DMS53 (cell line): Measurements from ENCODE around the gene EGF.
"Not testable (repeated sequence)": the region's sequence is repeated elsewhere in the genome, so short reads cannot be mapped to it uniquely, and the experiment has no call there.

ENCODE experiments used
- DNase-seq: peaks from one replicate; lab custom pipeline; 2025; lab: John Stamatoyannopoulos, UW

Gene EGF

DNA sequence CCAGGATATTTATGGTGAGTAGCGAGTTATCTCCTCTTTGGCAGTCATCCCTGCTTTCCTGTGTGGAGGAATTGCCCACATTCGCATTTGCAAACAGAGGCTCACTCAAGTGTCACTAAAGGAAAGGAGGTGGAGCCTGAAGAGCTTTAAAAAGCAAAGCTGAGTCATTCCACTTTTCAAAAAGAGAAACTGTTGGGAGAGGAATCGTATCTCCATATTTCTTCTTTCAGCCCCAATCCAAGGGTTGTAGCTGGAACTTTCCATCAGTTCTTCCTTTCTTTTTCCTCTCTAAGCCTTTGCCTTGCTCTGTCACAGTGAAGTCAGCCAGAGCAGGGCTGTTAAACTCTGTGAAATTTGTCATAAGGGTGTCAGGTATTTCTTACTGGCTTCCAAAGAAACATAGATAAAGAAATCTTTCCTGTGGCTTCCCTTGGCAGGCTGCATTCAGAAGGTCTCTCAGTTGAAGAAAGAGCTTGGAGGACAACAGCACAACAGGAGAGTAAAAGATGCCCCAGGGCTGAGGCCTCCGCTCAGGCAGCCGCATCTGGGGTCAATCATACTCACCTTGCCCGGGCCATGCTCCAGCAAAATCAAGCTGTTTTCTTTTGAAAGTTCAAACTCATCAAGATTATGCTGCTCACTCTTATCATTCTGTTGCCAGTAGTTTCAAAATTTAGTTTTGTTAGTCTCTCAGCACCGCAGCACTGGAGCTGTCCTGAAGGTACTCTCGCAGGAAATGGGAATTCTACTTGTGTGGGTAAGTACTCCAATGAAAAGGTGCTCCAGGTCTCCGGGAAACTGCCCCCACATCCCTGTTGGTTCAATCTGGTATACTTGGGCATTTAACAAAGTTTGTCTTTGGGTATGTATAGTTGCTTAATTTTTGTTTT is at the start of gene EGF:
TSS of gene EGF (plus strand) at position 178 of the 890 bp plus-strand sequence. CDS start at position 631, 453 bp downstream.
- DNase-seq, result peak; percentile 71

DNA sequence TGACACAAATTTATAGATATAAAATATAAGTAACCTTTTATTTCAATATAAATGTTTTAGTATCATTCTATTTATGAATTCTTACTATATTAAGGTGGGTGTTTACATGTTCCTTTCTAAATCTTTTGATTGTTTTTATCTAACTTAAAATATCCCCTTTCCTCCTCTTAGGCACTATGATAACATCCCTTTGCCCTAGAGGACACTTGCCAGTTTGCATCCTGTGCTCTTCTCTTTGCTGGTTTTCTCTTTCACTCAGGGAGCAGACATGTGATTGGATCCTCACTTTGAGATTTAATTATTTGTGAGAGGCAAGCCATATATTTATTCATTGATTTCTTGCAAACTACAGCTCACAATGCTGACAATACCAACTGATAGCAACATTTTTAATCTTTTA is 48.5 kb upstream of the EGF start:
- DNase-seq, result peak; percentile 3

DNA sequence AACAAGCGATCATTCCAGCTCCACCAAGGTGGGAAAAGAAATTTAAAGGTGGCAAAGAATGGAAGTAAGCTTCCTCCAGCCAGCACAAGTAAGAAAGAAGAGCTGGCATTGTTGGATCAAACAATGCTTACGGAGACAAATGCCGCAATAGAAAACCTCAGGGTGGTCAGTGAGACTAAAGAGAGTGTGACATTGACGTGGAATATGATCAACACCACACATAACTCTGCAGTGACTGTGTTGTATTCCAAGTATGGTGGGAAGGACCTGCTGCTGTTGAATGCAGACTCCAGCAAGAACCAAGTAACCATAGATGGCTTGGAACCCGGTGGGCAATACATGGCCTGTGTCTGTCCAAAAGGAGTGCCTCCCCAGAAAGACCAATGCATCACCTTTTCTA is 42.6 kb upstream of the EGF start:
- no peak for DNase-seq

- no peak for DNase-seq
Observed at GRCh38 chr4:109872065-109872464, 40.6 kb upstream of the EGF start.

DNA sequence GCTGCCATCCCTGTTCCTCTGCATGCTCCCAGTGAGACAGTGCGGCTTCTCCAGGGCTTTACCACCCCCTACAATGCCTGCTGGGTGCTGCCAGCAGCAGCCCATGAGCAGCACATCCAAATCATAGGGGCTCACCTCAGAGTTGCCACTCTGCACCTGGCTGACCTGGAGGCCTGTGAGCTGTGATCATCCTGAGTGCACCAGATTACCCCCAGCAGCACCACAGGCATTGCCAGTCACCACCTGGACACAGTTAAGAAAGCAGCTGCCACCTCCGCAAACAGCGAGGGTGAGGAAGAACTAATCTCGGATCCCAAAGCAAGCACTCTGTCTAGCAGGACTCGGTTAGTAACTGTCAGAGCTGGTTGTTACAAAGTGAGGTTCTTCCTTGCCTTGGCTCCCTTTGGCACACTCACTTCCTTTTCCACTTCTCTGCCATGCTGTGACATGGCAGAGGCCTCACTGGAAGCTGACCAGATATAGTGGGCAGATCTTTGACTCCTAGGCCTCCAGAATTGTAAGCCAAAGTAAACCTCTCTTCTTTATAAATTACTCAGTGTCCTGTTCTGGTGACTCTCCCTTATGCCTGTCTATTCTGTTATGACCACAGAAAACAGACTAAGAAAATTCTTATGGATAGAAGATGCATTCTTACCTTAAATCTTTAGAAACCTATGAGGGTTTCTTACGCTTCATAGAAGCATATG is 39.6 kb upstream of the EGF start:
- no peak for DNase-seq

DNA sequence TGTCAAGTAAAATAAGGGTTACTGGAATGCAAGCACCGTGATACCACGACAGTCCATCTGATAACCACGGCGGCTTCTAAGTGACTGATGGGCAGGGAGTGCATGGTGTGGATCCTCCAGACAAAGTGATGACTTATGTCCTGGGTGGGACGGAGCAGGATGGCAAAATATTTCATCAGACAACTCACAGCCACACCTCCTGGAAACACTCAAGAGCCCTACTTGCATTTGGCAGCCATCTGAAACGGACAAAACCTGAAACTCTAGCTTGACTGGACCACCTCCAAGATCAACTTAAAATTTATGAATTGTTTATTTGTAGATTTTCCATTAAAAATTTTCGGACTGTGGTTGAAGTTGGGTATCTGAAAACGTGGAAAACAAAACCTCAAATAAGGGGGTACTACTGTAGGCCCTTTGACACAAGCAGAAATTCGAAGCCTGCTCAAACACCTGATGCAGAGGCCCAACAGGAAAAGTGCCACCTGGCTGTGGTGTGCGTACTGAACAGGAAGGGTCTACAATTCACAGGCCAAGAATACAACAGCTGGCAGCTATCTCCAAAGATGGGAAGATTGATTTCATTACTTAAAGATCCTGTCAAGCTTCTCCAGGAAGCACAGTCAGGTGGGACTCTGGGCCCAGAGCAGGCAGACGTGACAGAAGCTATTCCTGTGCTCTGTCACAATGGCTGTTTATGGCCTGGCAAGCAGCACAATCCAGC is 38.7 kb upstream of the EGF start:
- DNase-seq, result no peak

DNA sequence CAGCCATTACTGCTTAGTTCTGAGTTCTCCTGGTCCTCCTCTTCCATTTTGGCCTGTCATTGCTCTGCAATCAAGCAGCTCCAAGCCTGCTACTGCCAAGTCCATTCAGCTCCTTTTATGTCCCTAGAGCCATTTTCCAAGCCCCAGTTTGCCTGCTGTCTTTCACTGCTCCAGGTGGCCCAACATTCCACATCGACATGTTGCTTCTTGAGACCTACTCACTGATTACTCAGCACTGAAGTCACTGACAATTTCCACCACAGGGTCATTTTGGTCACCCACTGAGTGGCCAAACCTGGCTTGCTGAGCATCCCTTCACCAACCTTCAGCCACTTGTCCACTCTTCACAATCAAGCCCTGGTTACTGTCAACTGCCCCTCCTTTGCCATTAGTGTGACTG is 37.6 kb upstream of the EGF start:
- DNase-seq, result no peak

DNA sequence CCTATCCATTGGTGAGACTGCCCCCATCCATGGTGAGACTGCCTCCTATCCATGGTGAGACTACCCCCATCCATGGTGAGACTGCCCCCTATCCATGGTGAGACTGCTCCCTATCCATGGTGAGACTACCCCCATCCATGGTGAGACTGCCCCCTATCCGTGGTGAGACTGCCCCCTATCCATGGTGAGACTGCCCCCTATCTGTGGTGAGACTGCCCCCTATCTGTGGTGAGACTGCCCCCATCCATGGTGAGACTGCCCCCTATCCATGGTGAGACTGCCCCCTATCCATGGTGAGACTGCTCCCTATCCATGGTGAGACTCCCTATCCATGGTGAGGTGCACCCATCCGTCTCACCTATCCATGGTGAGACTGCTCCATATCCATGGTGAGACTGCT is 37.1 kb upstream of the EGF start:
- not testable (repeated sequence) for DNase-seq

DNA sequence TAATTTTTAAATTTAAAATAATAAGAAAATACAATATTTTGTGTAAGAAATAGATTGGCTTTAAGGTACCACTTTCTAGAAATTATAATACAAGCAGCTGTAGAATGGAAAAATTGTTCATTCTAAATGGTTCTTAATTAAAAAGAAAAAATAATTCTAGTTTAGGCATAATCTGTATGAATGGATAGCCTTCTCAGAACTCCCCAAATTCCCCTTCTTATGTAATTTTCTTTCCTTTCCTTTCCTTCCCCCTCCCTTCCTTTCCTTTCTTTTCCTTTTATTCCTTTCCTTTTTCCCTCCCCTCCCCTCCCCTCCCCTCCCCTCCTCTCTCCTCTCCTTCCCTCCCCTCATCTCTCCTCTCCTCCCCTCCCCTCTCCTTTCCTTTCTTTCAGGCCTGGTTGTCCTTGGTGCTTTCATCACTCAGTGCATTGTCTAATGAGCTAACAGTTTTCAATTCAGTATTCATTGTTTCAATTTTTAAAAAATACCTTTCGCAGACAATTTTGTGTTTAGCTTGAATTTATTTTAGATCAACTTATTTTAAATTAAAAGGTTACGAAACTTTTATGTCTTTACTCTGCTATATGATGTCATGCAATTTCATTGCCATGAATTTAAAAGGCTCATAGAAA is 35.9 kb upstream of the EGF start:
- no peak for DNase-seq

DNA sequence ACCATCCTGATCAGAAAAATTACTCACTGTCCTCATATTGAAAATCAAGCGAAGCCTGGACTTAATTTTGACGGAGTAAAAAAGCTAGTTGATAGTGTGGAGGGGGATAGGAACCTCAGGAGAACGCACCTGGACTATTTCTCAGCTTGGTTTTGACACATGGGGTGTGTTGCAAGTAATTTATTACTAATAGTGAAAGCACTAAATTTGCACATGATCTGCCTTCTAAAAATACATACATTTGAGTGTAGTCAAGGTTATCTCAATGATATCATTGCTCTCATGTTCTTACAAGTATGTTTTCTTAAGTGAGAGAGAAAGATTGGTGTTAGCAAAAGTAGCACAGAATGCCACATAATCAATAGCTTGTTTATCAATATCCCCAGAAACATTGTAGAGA is 35.3 kb upstream of the EGF start:
- no peak for DNase-seq

- no peak for DNase-seq
Observed at GRCh38 chr4:109878355-109878754, 34.3 kb upstream of the EGF start.

DNA sequence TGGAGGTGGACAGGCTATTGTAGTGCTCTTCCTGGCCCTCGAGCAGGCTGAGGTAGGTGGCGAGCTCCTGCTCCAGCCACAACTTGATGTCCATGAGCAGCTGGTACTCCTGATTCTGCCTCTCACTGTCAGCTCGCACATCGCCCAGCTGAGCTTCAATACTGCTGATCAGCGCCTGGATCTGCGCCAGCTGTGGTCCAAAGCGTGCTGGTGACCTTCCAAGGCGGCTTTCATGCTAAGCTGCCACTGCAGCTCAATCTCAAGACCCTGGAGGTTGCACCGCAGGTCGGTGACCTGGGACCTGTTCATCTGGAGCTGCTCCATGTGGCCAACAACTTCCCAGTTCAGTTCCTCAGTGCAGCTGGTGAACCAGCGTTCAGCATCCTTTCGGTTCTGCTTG is 33.6 kb upstream of the EGF start:
- no peak for DNase-seq

DNA sequence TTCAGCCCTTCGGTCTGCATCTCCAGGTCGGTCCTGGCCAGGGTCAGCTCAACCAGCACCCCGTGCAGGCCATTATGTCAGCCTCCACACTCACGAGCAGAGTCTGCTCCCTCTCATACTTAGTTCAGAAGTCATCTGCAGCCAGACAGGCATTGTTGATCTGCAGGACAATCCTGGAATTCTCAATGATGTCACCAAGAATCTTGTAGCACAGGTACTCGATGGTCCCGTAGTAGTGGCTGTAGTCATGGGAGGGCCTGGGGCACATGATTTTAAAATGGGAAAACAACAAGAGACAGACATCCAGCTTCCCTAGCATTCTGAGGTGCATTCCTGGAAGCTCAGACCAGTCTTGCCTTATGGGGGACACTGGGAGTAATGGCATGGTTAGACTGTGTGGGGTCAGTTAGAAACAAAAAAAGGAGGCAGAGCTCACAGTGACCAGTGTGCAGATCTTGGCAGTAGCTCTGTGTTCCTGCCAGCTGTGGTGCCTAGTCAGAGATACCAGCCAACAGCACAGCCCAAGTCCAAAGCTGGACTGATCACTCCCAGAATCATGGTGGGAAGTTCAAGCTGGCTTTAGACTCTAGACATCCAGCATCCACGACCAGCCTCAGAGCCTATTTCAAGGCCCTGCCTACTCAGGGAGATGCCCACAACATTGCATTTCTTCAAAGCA is 32.9 kb upstream of the EGF start:
- no peak for DNase-seq

- DNase-seq, result no peak
Observed at GRCh38 chr4:109886303-109886702, 26.4 kb upstream of the EGF start.

GRCh38 chr4:109887071-109887470 is 25.6 kb upstream of the EGF start:
- DNase-seq, result no peak

DNA sequence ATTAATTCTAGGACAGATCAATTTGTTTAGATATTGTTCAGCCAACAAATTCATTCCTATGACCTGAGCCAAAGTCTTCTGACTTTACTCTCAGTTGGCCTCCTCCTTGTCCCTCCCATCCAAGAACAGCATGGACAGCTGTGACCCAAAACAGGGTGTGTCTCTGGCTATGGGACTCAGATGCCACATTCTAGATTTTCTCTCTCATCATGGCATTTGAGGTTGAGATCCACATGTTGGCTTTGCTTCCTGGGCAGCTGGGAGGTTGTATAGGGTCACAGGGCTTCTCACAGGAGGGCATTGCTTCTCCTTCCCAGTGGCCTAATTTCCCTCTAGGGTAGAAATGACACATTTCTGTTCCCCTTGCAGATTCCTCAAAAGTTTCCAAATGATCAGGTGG is 22.6 kb upstream of the EGF start:
- DNase-seq, result no peak

DNA sequence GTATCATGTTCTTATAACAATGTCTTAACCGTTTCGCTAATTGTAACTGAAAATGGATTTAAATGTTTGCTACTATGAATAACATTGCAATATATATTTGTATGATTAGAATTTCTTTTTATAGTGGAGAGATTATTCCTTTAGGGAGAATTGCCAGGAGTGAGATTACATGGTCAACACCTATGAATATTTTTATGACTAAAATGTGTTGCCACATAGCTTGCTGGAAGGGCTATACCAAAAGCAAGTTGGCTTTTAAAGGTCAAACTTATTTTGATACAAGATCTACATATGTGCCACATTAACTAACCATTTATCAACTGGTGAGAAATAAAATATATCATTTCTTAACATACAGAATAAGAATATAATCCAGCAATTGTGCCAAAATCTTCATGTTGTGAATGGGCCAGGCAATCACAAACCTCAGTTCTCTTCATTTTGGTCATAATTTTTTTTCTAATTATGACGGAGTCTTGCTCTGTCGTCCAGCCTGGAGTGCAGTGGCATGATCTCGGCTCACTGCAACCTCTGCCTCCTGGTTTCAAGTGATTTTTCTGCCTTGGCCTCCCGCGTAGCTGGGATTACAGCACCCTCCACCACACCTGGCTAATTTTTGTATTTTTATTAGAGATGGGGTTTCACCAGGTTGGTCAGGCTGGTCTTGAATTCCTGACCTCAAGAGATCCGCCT is 10.0 kb upstream of the EGF start:
- DNase-seq, result no peak

- no peak for DNase-seq
Observed at GRCh38 chr4:109908731-109909130, 4.0 kb upstream of the EGF start.

- DNase-seq, result no peak
Observed at GRCh38 chr4:109910256-109910655, 2.4 kb upstream of the EGF start.

DNA sequence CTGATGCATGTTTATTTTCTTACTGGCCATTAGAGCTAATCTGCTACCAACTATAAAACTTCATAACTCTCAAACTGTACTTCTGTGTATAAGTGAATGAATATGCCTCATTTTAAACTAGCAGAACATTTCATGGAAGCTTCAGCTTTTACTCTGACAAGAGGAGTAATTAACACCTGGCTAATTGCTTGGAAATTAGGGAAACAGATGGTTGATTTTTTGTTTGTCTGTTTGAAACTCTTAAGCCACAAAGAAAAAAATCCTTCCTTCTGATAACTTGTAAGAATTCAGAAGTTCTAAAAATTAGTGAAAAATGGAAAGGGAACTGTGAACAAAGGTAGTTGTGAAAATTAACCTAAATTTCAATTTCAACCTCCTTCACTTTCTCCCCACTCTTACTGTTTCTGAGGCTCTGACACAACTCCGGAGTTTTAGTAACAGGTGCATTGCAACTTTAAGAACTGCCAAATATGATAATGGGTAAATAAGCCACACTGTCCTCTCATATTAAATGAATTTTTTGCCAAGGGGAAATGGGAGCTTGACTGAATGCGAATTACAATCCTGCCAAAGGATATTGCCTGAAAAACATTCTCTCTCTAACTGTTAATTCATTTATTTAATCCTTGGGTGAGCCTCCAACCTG is 1.0 kb downstream of the EGF start:
- DNase-seq, result no peak

- DNase-seq, result no peak
Observed at GRCh38 chr4:109914322-109914721, 1.6 kb downstream of the EGF start.
